Measurements from ENCODE around the gene FCER2. TPM values are rescaled to one million over a fixed set of nuclear protein-coding genes. Genes with fewer than 3 reads are reported as not detected.

Gene FCER2
- polyA plus RNA-seq, 3 donors: 1.1 to 4.1 (median 2.1) TPM

DNA sequence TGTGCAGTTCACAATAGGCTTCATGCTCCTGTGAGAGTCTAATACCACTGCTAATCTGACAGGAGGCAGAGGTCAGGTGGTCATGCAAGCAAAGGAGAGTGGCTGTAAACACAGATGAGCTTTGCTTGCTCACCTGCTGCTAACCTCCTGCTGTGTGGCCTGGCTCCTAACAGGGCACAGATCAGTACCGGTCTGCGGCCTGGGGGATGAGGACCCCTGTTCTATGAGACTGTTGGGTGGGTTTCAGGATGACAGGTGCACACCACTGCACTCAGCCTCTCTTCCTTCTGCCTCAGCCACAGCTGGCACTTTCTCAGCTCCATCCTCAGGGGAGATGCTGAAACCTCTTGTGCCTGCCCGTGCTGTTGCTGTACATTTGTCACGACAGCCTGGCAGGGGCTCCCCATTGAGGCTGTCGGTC is 20.3 kb upstream of the FCER2 start:
- H3K4me2 ChIP-seq (replicated peaks; ENCODE audit: extremely low read depth, low read length, poor library complexity, severe bottlenecking): no peak overlapping the region
- H3K27ac ChIP-seq (ENCODE audit: low read depth in 1 of 2, low read length in 2 of 2): no peak overlapping the region
- TF ChIP-seq, protein P1, sequence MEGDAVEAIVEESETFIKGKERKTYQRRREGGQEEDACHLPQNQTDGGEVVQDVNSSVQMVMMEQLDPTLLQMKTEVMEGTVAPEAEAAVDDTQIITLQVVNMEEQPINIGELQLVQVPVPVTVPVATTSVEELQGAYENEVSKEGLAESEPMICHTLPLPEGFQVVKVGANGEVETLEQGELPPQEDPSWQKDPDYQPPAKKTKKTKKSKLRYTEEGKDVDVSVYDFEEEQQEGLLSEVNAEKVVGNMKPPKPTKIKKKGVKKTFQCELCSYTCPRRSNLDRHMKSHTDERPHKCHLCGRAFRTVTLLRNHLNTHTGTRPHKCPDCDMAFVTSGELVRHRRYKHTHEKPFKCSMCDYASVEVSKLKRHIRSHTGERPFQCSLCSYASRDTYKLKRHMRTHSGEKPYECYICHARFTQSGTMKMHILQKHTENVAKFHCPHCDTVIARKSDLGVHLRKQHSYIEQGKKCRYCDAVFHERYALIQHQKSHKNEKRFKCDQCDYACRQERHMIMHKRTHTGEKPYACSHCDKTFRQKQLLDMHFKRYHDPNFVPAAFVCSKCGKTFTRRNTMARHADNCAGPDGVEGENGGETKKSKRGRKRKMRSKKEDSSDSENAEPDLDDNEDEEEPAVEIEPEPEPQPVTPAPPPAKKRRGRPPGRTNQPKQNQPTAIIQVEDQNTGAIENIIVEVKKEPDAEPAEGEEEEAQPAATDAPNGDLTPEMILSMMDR (IDR thresholded peaks at IDR 0.05): no peak
- no peaks in the 10 kb centered on the region for H3K79me2 ChIP-seq (ENCODE audit: insufficient read depth, low read length)
- Mint-ChIP-seq H3K9me3 (peaks cover 0 to 11% (median 2%) of the 10 kb centered on the region in 7 donors), H3K4me3 (no peak overlapping the region), H3K27ac (no peak overlapping the region), H3K4me1 (peaks cover 16% of the 10 kb centered on the region), H3K27me3 (ENCODE audit: low read depth in 3 of 3) (peaks cover 0 to 3% (median 1%) of the 10 kb centered on the region in 3 donors), H3K36me3 (peaks cover 0 to 2% of the 10 kb centered on the region in 2 donors)
- H3K9me3 ChIP-seq (replicated peaks in 1 of 2; ENCODE audit: control insufficient read depth in 1 of 2, insufficient read depth in 1 of 2, low read length in 2 of 2): no peaks in the 10 kb centered on the region
- H3K9ac ChIP-seq (ENCODE audit: insufficient read depth, low read length, poor library complexity, severe bottlenecking): no peak overlapping the region
- H4K20me1 ChIP-seq (ENCODE audit: insufficient read depth, low read length): no peaks in the 10 kb centered on the region
- no peaks in the 10 kb centered on the region for H3K36me3 ChIP-seq (replicated peaks in 1 of 2; ENCODE audit: control insufficient read depth in 1 of 2, insufficient read depth in 2 of 2, low read length in 2 of 2)
- 87% methylated on average over 4 of the region's 5 CpGs for WGBS (ENCODE audit: insufficient coverage)
- no peak overlapping the region for H2AFZ ChIP-seq (ENCODE audit: insufficient read depth, low read depth, low read length, poor library complexity, severe bottlenecking)
- no peak overlapping the region for H3K4me3 ChIP-seq (replicated peaks in 1 of 3; ENCODE audit: low read depth in 2 of 3, low read length in 3 of 3)
- H3K4me1 ChIP-seq (ENCODE audit: control insufficient read depth in 1 of 2, insufficient read depth in 2 of 2, low read length in 2 of 2): peaks cover 6 to 7% of the 10 kb centered on the region in 2 donors
- intact Hi-C loops (cut with micrococcal nuclease): no loop called here
- DNase-seq: no peak
- no peaks in the 10 kb centered on the region for H3K27me3 ChIP-seq (ENCODE audit: control insufficient read depth in 2 of 2, insufficient read depth in 2 of 2, low read length in 2 of 2)

DNA sequence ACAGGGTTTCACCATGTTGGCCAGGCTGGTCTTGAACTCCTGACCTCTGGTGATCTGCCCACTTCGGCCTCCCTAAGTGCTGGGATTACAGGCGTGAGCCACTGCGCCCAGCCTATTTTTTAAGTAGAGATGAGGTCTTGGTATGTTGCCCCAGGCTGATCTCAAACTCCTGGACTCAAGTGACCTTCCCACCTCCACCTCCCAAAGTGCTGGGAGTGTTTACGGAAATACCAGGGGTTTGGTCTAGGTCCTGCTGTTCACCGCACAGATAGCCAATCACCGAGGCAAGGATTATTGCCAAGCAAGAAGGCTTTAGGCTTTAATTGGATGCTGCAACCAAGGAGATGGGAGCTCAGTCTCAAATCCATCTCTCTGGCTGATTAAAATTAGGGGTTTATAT is 18.4 kb upstream of the FCER2 start:
- 100% methylated on average over 2 of the region's 6 CpGs for WGBS (ENCODE audit: insufficient coverage)
- intact Hi-C loops (cut with micrococcal nuclease): no loop called here
- peaks cover 14% of the 10 kb centered on the region in 2 donors for H3K4me1 ChIP-seq (ENCODE audit: control insufficient read depth in 1 of 2, insufficient read depth in 2 of 2, low read length in 2 of 2)
- peaks cover 0 to 4% (median 3%) of the 10 kb centered on the region in 3 donors for H3K27me3 Mint-ChIP-seq (ENCODE audit: low read depth in 3 of 3)
- H3K27ac ChIP-seq (ENCODE audit: low read depth in 1 of 2, low read length in 2 of 2): no peak overlapping the region
- TF ChIP-seq, protein P1 (IDR thresholded peaks at IDR 0.05): no peak
- H3K9me3 ChIP-seq (replicated peaks in 1 of 2; ENCODE audit: control insufficient read depth in 1 of 2, insufficient read depth in 1 of 2, low read length in 2 of 2): peaks cover 6 to 7% of the 10 kb centered on the region in 2 donors
- no peak overlapping the region for H3K4me3 ChIP-seq (replicated peaks in 1 of 3; ENCODE audit: low read depth in 2 of 3, low read length in 3 of 3)
- H3K27ac Mint-ChIP-seq: no peak overlapping the region
- no peaks in the 10 kb centered on the region for H3K27me3 ChIP-seq (ENCODE audit: control insufficient read depth in 2 of 2, insufficient read depth in 2 of 2, low read length in 2 of 2)
- H3K79me2 ChIP-seq (ENCODE audit: insufficient read depth, low read length): no peaks in the 10 kb centered on the region
- peaks cover 25% of the 10 kb centered on the region for H3K4me1 Mint-ChIP-seq
- no peak overlapping the region for H3K4me3 Mint-ChIP-seq
- H3K4me2 ChIP-seq (replicated peaks; ENCODE audit: extremely low read depth, low read length, poor library complexity, severe bottlenecking): no peak overlapping the region
- H3K9me3 Mint-ChIP-seq: peaks cover 3 to 14% (median 11%) of the 10 kb centered on the region in 7 donors
- H2AFZ ChIP-seq (ENCODE audit: insufficient read depth, low read depth, low read length, poor library complexity, severe bottlenecking): no peak overlapping the region
- DNase-seq: no peak
- no peaks in the 10 kb centered on the region for H3K36me3 ChIP-seq (replicated peaks in 1 of 2; ENCODE audit: control insufficient read depth in 1 of 2, insufficient read depth in 2 of 2, low read length in 2 of 2)
- peaks cover 0 to 7% of the 10 kb centered on the region in 2 donors for H3K36me3 Mint-ChIP-seq
- no peak overlapping the region for H3K9ac ChIP-seq (ENCODE audit: insufficient read depth, low read length, poor library complexity, severe bottlenecking)
- no peaks in the 10 kb centered on the region for H4K20me1 ChIP-seq (ENCODE audit: insufficient read depth, low read length)
